Endothelial cell of umbilical vein (primary cell): ENCODE measurements around the gene TMEM175.

Experiments
- EZH2 ChIP-seq: IDR thresholded peaks from 2 replicates; pipeline ENCODE4 v1.6.1; 2012; ENCODE audit warnings: borderline replicate concordance, low read depth, mild to moderate bottlenecking, moderate library complexity, low read length, inconsistent platforms; ENCODE audit not compliant: severe bottlenecking
- GATA2 ChIP-seq: IDR thresholded peaks from 2 replicates; pipeline ENCODE4 v1.7.0; 2011; ENCODE audit warnings: low read depth, mild to moderate bottlenecking, moderate library complexity, mixed read lengths, low read length; ENCODE audit not compliant: insufficient read length, insufficient read depth
- MAX ChIP-seq: IDR thresholded peaks from 2 replicates; pipeline ENCODE4 v1.6.1; 2011; ENCODE audit not compliant: insufficient read depth, insufficient read length
- MYC ChIP-seq: IDR thresholded peaks from one replicate; pipeline ENCODE4 v1.6.1; 2011; ENCODE audit warnings: mild to moderate bottlenecking, low read depth, low read length
- POLR2A ChIP-seq: IDR thresholded peaks from 2 replicates; pipeline ENCODE4 v1.6.1; 2012; ENCODE audit warnings: low read depth, mild to moderate bottlenecking, control low read depth, low read length
- TF ChIP-seq, protein P1 (sequence below), 2 donors: IDR thresholded peaks; 1 replicate in 1 of 2; 2 replicates in 1 of 2; pipeline ENCODE4 v1.5.1; 2011; ENCODE audit warnings: low read length in 2 of 2, mild to moderate bottlenecking in 2 of 2, moderate library complexity in 2 of 2, control low read depth in 1 of 2, inconsistent platforms in 1 of 2, low read depth in 1 of 2; ENCODE audit not compliant: insufficient read depth in 1 of 2; ENCODE audit errors: extremely low read depth in 1 of 2

GRCh38 chr4:953574-953915, 21.3 kb downstream of the TMEM175 start:
- TF ChIP-seq, protein P1, sequence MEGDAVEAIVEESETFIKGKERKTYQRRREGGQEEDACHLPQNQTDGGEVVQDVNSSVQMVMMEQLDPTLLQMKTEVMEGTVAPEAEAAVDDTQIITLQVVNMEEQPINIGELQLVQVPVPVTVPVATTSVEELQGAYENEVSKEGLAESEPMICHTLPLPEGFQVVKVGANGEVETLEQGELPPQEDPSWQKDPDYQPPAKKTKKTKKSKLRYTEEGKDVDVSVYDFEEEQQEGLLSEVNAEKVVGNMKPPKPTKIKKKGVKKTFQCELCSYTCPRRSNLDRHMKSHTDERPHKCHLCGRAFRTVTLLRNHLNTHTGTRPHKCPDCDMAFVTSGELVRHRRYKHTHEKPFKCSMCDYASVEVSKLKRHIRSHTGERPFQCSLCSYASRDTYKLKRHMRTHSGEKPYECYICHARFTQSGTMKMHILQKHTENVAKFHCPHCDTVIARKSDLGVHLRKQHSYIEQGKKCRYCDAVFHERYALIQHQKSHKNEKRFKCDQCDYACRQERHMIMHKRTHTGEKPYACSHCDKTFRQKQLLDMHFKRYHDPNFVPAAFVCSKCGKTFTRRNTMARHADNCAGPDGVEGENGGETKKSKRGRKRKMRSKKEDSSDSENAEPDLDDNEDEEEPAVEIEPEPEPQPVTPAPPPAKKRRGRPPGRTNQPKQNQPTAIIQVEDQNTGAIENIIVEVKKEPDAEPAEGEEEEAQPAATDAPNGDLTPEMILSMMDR (IDR thresholded peaks at IDR 0.05; ENCODE audit: extremely low read depth in 1 of 2, insufficient read depth in 1 of 2, low read depth in 1 of 2, low read length in 2 of 2): no peak
- TF ChIP-seq MYC (no peak), MAX (no peak), EZH2 (no peak), POLR2A (no peak), GATA2 (no peak)
